GM12892 (cell line): ENCODE measurements around the gene TUBA1B.
"Not testable (repeated sequence)": the region's sequence is repeated elsewhere in the genome, so short reads cannot be mapped to it uniquely, and the experiment has no call there.

Experiments
- POLR2A ChIP-seq: IDR thresholded peaks from 2 replicates; pipeline ENCODE4 v1.6.1; 2011; ENCODE audit warnings: low read depth, low read length, control low read depth
- POLR2AphosphoS5 ChIP-seq: IDR thresholded peaks from 2 replicates; pipeline ENCODE4 v1.6.1; 2011; ENCODE audit warnings: low read depth, low read length, control low read depth

DNA sequence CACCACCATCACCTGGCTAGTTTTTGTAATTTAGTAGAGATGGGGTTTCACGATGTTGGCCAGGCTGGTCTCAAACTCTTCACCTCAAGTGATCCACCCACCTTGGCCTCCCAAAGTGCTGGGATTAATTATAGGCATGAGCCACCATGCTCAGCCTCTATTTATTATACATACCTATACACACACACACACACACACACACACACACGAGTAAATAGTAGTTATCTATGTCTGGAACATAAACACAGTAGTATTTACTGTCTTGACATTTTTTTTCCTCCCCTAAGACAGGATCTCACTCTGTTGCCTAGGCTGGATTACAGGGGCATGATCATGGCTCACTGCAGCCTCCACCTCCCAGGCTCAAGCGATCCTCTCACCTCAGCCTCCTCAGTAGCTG, 5.8 kb upstream of the TUBA1B start:
- TF ChIP-seq POLR2AphosphoS5, POLR2A: not testable (repeated sequence)
